A549 (cell line): ENCODE measurements around the gene GABBR2.

ENCODE experiments used
- CEBPB ChIP-seq, 2 experiments: fragments of >200 bp in 1 of 2; sonication (Bioruptor Twin) in 1 of 2; formaldehyde crosslinking in 1 of 2; IDR thresholded peaks; 2 replicates each; pipeline ENCODE4 v1.6.1; 2012 to 2016
- EP300 ChIP-seq, 2 experiments: fragments of >200 bp; sonication (Bioruptor Twin); formaldehyde crosslinking; IDR thresholded peaks; 2 replicates in 1 of 2; 3 replicates in 1 of 2; pipeline ENCODE4 v1.6.1; 2016 to 2017
- NR3C1 ChIP-seq: fragments of >200 bp; sonication (Bioruptor Twin); formaldehyde crosslinking; IDR thresholded peaks from 3 replicates; pipeline ENCODE4 v1.6.1; 2017
- TF ChIP-seq, protein P1 (sequence below): IDR thresholded peaks from 2 replicates; pipeline ENCODE4 v1.6.1; 2012
- TF ChIP-seq, protein P2 (sequence below): IDR thresholded peaks from 2 replicates; pipeline ENCODE4 v1.6.1; 2012

DNA sequence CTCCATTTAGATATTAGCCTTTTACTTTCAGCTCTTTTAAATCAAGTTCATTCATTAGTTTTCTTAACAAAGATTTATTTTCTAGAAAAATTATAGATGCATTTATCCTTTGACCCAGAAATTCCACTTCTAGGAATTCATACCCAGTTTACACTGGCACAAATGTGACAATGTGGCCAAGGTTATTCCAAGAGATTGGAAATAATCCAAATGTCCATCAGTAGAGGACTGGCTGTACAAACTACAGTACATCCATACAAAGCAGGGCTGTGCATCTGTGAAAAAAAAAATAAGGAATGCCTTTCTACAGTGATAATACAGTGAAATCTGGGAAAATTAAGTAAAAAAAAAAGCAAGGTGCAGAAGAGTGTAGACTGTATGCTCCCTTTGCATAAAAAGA, 149.2 kb downstream of the GABBR2 start:
- TF ChIP-seq EP300 (IDR thresholded peaks at IDR 0.05): no peak
- no peak for TF ChIP-seq CEBPB (IDR thresholded peaks at IDR 0.05)
- TF ChIP-seq, protein P1, sequence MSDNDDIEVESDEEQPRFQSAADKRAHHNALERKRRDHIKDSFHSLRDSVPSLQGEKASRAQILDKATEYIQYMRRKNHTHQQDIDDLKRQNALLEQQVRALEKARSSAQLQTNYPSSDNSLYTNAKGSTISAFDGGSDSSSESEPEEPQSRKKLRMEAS: no peak
- TF ChIP-seq NR3C1: no peak
- TF ChIP-seq, protein P2, sequence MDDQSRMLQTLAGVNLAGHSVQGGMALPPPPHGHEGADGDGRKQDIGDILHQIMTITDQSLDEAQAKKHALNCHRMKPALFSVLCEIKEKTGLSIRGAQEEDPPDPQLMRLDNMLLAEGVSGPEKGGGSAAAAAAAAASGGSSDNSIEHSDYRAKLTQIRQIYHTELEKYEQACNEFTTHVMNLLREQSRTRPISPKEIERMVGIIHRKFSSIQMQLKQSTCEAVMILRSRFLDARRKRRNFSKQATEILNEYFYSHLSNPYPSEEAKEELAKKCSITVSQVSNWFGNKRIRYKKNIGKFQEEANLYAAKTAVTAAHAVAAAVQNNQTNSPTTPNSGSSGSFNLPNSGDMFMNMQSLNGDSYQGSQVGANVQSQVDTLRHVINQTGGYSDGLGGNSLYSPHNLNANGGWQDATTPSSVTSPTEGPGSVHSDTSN: no peak
